ENCODE data around the gene DOCK3.
"Not testable (repeated sequence)": the region's sequence is repeated elsewhere in the genome, so short reads cannot be mapped to it uniquely, and the experiment has no call there.

Gene DOCK3

DNA sequence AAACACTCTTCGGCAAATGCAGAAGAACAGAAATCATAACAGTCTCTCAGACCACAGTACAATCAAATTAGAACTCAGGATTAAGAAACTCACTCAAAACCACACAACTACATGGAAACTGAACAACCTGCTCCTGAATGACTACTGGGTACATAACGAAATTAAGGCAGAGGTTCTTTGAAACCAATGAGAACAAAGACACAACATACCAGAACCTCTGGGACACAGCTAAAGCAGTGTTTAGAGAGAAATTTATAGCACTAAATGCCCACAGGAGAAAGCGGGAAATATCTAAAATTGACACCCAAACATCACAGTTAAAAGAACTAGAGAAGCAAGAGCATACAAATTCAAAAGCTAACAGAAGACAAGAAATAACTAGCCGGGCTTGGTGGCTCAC, 589.4 kb downstream of the DOCK3 start:
- not testable (repeated sequence) for DNase-seq

GRCh38 chr3:51268132-51268531, 593.4 kb downstream of the DOCK3 start:
- no peak for DNase-seq

GRCh38 chr3:51269466-51269865, 594.7 kb downstream of the DOCK3 start:
- DNase-seq = no peak

- DNase-seq = no peak
Measured at GRCh38 chr3:51270559-51270958, 595.8 kb downstream of the DOCK3 start.

- DNase-seq = no peak
Measured at GRCh38 chr3:51271172-51271571, 596.4 kb downstream of the DOCK3 start.

- DNase-seq = no peak
Measured at GRCh38 chr3:51274052-51274451, 599.3 kb downstream of the DOCK3 start.

DNA sequence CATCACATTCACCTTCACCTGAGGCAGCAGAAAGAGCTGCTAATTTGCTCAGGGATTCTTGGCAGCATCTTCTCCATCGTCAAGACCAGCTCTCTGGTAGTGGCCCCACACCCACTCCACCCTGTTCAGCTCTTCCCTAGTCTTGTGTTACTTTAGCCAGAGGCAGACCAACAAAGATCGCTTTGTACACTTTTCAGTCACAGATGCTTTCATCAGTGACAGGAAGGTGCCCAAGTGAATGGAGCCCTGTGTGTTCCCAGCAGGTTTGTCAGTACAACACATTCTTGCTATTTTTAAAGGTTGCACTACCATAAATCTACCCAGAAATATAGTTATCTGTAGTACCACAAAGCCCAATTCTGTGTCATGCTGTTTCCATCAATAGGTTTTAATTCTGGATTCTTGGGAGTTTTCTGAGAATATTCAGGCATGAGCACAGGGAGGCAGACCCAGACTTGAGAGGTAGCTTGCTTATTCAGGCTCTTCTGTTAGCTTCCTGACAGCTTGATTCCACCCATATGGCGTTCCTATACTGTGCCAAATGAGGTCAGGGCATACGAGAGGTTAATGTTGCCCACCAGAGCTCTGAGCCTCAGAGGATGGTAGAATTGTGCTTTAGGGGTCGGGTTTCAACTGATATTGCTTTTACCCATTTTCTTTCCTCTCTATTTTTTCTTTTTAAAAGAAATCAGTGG, 600.5 kb downstream of the DOCK3 start:
- DNase-seq = no peak

- no peak for DNase-seq
Measured at GRCh38 chr3:51276046-51276445, 601.3 kb downstream of the DOCK3 start.

- no peak for DNase-seq
Measured at GRCh38 chr3:51279448-51279847, 604.7 kb downstream of the DOCK3 start.

DNA sequence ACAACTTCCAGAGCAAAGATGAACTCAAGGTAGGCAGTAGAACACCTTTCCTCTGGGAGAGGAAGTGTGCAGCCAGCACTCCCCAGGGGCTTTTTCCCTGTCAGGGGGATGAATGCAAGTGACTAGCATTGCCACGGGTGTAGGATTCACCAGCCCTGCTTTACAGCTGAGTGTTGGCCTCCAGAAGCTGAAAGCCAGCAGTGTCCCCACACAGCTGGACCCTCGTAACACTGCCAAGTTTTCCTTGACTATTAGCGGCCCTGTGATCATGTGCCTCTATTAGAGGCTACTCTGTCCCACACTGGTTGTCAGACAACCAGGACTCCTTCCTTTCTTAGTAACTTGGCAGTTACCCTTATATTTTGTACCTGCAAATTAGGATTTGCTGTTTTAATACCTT, 605.4 kb downstream of the DOCK3 start:
- DNase-seq = no peak

DNA sequence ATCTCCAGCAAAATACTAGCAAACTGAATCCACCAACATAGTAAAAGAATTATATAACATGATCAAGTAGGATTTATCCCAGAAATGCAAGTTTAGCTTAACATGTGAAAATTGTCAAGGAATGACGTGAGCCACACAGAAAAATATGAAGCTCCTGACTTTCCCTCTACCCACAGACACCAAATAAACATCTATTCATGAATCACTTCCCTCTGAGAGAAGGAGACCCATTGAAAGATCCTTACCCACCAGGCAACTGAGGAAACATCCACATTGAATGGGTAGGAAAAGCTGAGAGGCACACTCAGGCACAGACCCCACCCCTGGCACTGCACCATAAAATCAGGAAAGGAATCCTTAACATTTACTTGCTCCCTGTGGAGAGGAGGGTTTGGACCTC, 608.2 kb downstream of the DOCK3 start:
- no peak for DNase-seq

GRCh38 chr3:51283421-51283820, 608.7 kb downstream of the DOCK3 start:
- no peak for DNase-seq

DNA sequence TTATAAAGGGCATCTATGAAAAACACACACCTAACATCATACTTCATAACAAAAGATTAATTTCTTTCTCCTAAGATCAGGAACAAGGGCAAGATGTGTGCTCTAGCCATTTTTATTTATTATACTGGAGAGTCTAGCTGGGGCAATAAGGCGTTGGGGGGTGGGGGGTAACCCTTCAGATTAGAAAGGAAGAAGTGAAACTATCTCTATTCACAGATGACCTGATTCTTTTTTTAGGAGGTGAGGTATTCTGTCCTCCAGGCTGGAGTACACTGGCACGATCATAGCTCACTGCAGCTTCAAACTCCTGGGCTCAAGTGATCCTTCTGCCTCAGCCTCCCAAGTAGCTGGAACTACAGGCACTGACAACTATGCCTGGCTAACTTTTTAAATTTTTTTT, 620.9 kb downstream of the DOCK3 start:
- no peak for DNase-seq

DNA sequence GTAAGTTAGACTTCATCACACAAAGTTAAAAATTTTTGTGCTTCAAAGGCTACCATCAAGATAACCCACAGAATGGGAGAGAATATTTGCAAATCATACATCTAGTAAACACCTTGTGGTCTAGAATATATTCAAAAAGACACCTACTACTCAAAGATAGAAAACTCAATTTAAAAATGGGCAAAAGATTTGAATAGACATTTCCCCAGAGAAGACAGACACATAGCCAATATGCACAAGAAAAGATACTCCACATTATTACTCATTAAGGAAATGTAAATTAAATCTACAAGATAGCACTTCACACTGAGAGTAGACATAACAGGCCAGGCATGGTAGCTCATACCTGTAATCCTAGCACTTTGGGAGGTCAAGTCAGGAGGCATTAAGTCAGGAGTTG, 622.6 kb downstream of the DOCK3 start:
- no peak for DNase-seq

- no peak for DNase-seq
Measured at GRCh38 chr3:51304230-51304629, 629.5 kb downstream of the DOCK3 start.

DNA sequence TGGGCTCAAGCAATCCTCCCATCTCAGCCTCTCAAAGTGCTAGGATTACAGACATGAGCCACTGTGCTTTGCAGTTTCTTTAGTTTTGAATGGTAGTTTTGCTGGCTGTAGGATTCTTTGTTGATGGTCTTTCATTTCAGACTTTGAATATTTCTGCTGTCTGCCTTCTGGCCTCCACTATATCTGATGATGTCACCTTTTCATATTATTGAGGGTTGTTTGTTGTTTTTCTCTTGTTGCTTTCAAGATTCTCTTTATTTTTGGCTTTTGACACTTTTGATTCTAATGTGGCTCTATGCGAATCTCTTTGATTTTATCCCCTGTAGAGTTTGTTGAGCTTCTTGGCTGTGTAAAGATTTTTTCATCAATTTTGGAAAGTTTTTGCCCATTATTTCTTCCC, 631.4 kb downstream of the DOCK3 start:
- no peak for DNase-seq

- no peak for DNase-seq
Measured at GRCh38 chr3:51307458-51307857, 632.7 kb downstream of the DOCK3 start.

GRCh38 chr3:51307945-51308607, 633.3 kb downstream of the DOCK3 start:
- not testable (repeated sequence) for DNase-seq

DNA sequence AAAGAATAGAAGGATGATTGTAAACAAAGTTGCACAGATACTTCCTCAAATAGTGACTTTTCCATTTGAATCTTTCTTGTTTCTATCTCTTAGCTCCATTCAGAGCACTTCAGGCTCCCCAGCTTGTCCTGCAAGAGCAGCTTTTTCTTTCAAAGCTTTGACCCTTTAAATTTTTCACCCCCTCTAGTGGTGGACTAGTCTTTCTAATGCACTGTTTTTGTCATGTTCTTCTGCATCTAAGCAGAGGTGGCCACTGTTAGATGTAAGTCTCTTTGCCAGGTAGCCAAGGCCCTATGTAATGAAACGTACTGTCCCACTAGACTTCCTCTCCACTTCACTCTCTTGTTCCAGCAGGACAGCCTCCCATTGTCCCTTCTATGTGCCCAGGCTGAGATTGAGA, 636.3 kb downstream of the DOCK3 start:
- DNase-seq = no peak

DNA sequence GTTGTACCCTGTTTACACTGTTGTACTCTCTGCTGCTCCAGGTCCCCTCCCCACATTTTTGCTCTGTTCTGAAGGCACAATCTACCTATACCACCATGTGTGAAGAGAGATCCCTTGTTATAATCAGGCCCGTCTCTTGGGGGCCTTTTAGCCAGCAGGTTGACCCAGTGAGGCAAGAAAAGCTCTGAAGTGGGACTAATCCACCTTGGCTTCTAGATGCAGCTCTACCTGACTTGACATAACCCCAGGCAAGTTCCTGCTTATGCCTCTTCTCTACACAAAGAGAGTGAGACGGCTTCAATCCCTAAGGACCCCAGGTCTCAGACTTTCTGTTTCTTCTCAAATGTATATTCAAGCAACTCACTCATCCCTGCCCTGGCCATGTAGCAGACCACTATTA, 653.5 kb downstream of the DOCK3 start:
- no peak for DNase-seq

GRCh38 chr3:51330046-51330445, 655.3 kb downstream of the DOCK3 start:
- no peak for DNase-seq

- no peak for DNase-seq
Measured at GRCh38 chr3:51332156-51332555, 657.4 kb downstream of the DOCK3 start.

- no peak for DNase-seq
Measured at GRCh38 chr3:51333021-51333420, 658.3 kb downstream of the DOCK3 start.

DNA sequence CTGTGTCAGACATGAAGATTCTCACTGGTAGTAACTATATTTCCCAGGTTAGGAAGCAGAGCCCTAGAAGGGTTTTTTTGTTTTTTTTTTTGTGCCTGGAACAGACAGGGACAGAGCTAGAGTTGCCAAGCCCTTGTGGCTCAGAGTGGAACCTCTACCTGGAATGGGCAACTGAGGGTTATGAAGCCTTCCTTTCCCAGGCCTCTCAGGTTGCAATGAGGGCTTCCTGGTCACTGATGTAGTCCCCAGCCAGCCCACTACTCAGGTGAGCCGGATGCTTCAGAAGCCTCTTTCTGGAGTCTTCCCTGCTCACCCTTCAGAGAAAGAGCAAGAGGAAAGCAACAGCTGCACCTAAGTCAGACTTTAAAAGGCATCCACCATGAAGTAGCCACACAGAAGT, 661.5 kb downstream of the DOCK3 start:
- DNase-seq = no peak

- DNase-seq = no peak
Measured at GRCh38 chr3:51337666-51338065, 662.9 kb downstream of the DOCK3 start.
